B cell (primary cell): ENCODE data around the gene USP2. TPM values are rescaled to one million over a fixed set of nuclear protein-coding genes. Genes with fewer than 3 reads are reported as not detected.
A peak's percentile ranks its signal among the peaks of the same experiment; 100 is the strongest.

Experiments
- ATAC-seq: fragments of 200-7000 bp; cut with Tn5 transposase; one replicate; pipeline ENCODE4 v1.10.0; 2021; ENCODE audit warnings: low read depth, mild to moderate bottlenecking, moderate number of reproducible peaks, moderate library complexity
- CTCF ChIA-PET: fragments of 350-600 bp; sonication (Branson Sonifier 250); formaldehyde crosslinking; loops from one replicate; lab custom pipeline; 2021; ENCODE audit warnings: antibody characterized with exemption, inconsistent platforms; lab: Charles Lee
- POLR2A ChIA-PET: fragments of 350-600 bp; sonication (Branson Sonifier 250); formaldehyde crosslinking; loops from one replicate; lab custom pipeline; 2021; ENCODE audit warnings: antibody characterized with exemption; lab: Charles Lee
- DNase-seq: peaks from one replicate; pipeline ENCODE4 v3.0.0; 2013
- H2AFZ ChIP-seq: 2 replicates; pipeline ENCODE4 v1.6.1; 2012; ENCODE audit warnings: mild to moderate bottlenecking, low read depth, low read length; ENCODE audit not compliant: insufficient read depth, poor library complexity, severe bottlenecking
- H3K27ac ChIP-seq, 2 donors: 1 replicate in 1 of 2; 2 replicates in 1 of 2; pipeline ENCODE4 v1.5.1; 2012 to 2013; ENCODE audit warnings: low read length in 2 of 2, mild to moderate bottlenecking in 2 of 2, moderate library complexity in 1 of 2
- H3K27me3 ChIP-seq, 4 experiments: fragments of 200-600 bp in 1 of 4; sonication (generic) in 1 of 4; replicated peaks in 1 of 4; 1 replicate in 2 of 4; 2 replicates in 2 of 4; pipeline versions ENCODE4 v1.6.1 to v1.7.0; 2013 to 2016; ENCODE audit warnings: low read length in 3 of 4, mild to moderate bottlenecking in 2 of 4, mixed read lengths in 1 of 4, moderate library complexity in 1 of 4; ENCODE audit not compliant: insufficient read depth in 4 of 4, control insufficient read depth in 3 of 4; ENCODE audit errors: control extremely low read depth in 1 of 4
- H3K36me3 ChIP-seq, 2 experiments: replicated peaks in 1 of 2; 1 replicate in 1 of 2; 2 replicates in 1 of 2; pipeline versions ENCODE4 v1.6.1 to v1.7.1; 2013; ENCODE audit warnings: low read length in 1 of 2; ENCODE audit not compliant: insufficient read depth in 2 of 2, control insufficient read depth in 1 of 2; ENCODE audit errors: control extremely low read depth in 1 of 2, extremely low read depth in 1 of 2
- H3K4me1 ChIP-seq, 2 donors: fragments of 200-600 bp in 1 of 2; sonication (generic) in 1 of 2; 1 replicate in 1 of 2; 2 replicates in 1 of 2; pipeline versions ENCODE4 v1.5.1 to v1.6.1; 2013 to 2017; ENCODE audit warnings: low read length in 2 of 2; ENCODE audit not compliant: control insufficient read depth in 2 of 2, insufficient read depth in 2 of 2
- H3K4me2 ChIP-seq: replicated peaks from 2 replicates; pipeline ENCODE3; 2012; ENCODE audit warnings: mild to moderate bottlenecking, low read depth, low read length; ENCODE audit not compliant: poor library complexity, severe bottlenecking
- H3K4me3 ChIP-seq, 5 experiments: fragments of 200-600 bp in 1 of 5; sonication (generic) in 1 of 5; 1 replicate in 3 of 5; 2 replicates in 2 of 5; pipeline versions ENCODE4 v1.5.1 to v1.7.0; 2011 to 2016; ENCODE audit warnings: low read length in 4 of 5, mild to moderate bottlenecking in 4 of 5, low read depth in 2 of 5, control low read depth in 1 of 5, moderate library complexity in 1 of 5; ENCODE audit not compliant: insufficient read depth in 1 of 5; ENCODE audit errors: control extremely low read depth in 1 of 5, extremely low read depth in 1 of 5
- H3K79me2 ChIP-seq: fragments of 200-600 bp; sonication (generic); one replicate; pipeline ENCODE4 v1.6.0; 2016; ENCODE audit warnings: low read length; ENCODE audit not compliant: control insufficient read depth, insufficient read depth
- H3K9ac ChIP-seq: fragments of 200-600 bp; sonication (generic); 2 replicates; pipeline ENCODE4 v1.6.1; 2017; ENCODE audit warnings: mild to moderate bottlenecking, low read length, moderate library complexity
- H3K9me3 ChIP-seq, 3 donors: one replicate each; pipeline versions ENCODE4 v1.6.1 to v1.7.1; 2013; ENCODE audit warnings: low read length in 2 of 3; ENCODE audit not compliant: control insufficient read depth in 2 of 3, insufficient read depth in 1 of 3; ENCODE audit errors: control extremely low read depth in 1 of 3
- H4K20me1 ChIP-seq: 2 replicates; pipeline ENCODE4 v1.6.0; 2012; ENCODE audit warnings: mild to moderate bottlenecking, low read length; ENCODE audit not compliant: insufficient read depth, control insufficient read depth, poor library complexity, severe bottlenecking
- H3K27ac Mint-ChIP-seq: one replicate; pipeline ENCODE4 v1.8.0; 2021; ENCODE audit warnings: mixed read lengths
- H3K27me3 Mint-ChIP-seq: one replicate; pipeline ENCODE4 v1.8.0; 2021; ENCODE audit warnings: mixed read lengths
- H3K4me1 Mint-ChIP-seq: one replicate; pipeline ENCODE4 v1.8.0; 2021; ENCODE audit warnings: mixed read lengths
- H3K4me3 Mint-ChIP-seq: one replicate; pipeline ENCODE4 v1.8.0; 2021; ENCODE audit warnings: mixed read lengths
- H3K9me3 Mint-ChIP-seq: one replicate; pipeline ENCODE4 v1.8.0; 2022; ENCODE audit warnings: mixed read lengths; ENCODE audit not compliant: insufficient read depth
- CTCF ChIP-seq: fragments of 200-600 bp; IDR thresholded peaks from one replicate; pipeline ENCODE4 v1.8.0; 2022; ENCODE audit warnings: antibody characterized with exemption, mild to moderate bottlenecking
- EZH2 ChIP-seq: IDR thresholded peaks from 2 replicates; pipeline ENCODE4 v1.6.1; 2012; ENCODE audit warnings: borderline replicate concordance, low read depth, mild to moderate bottlenecking, moderate library complexity, low read length; ENCODE audit not compliant: insufficient read depth, poor library complexity, severe bottlenecking
- WGBS: methylation state at CpG from one replicate; pipeline ENCODE4 v1.1.5; 2013; ENCODE audit warnings: missing lambda C conversion rate; ENCODE audit not compliant: insufficient coverage; 5-methylcytosine and 5-hydroxymethylcytosine counted together
- intact Hi-C: fragments of 100-400 bp; cut with micrococcal nuclease; formaldehyde crosslinking; loops from one replicate; pipeline ENCODE4 v1.10.0; 2022
- polyA plus RNA-seq: library from polyadenylated mRNA; depleted of rRNA; stranded (reverse); fragments of >200 nt; gene quantifications from 2 replicates; pipeline ENCODE4 v1.2.3, GENCODE V29; 2012
- total RNA-seq, 2 donors: library from RNA; stranded (reverse); fragments of 120-200 nt in 1 of 2; gene quantifications; 1 replicate in 1 of 2; 2 replicates in 1 of 2; pipeline versions ENCODE4 v1.2.3 to v1.2.4, GENCODE V29; 2013 to 2022

Gene USP2
- total and polyA plus RNA-seq, 2 donors (not counting 1 experiment from before 2014, with no cell fraction given): 0.09 TPM; not detected in 1

GRCh38 chr11:119317592-119318239 lies 63.8 kb downstream of the USP2 start:
- Histone ChIP-seq H3K9ac (no peak overlapping the region), H4K20me1 (no peaks in the 10 kb centered on the region), H3K27me3 (peaks cover 0 to 61% (median 22%) of the 10 kb centered on the region in 4 experiments), H3K4me3 (no peak overlapping the region), H3K9me3 (peaks cover 0 to 9% (median 0%) of the 10 kb centered on the region in 3 donors), H3K79me2 (no peaks in the 10 kb centered on the region), H3K36me3 (no peaks in the 10 kb centered on the region), H3K27ac (no peak overlapping the region), H3K4me1 (peaks cover 35 to 54% of the 10 kb centered on the region in 2 donors), H2AFZ (no peak overlapping the region), H3K4me2 (peak overlapping the region; percentile 83)
- Mint-ChIP-seq H3K27ac (no peak overlapping the region), H3K9me3 (no peaks in the 10 kb centered on the region), H3K4me3 (peak overlapping the region; percentile 50), H3K27me3 (peaks cover 13% of the 10 kb centered on the region), H3K4me1 (peaks cover 38% of the 10 kb centered on the region)
- intact Hi-C loops: no loop called here
- POLR2A ChIA-PET: no interaction called here
- ATAC-seq (no peak), DNase-seq (no peak)
- TF ChIP-seq CTCF (no peak), EZH2 (peak; percentile 6)
- 49% methylated on average over 7 of the region's 14 CpGs for WGBS
- CTCF ChIA-PET: interaction anchor here (1.2 to 3.5 kb wide), 2 partner anchors 8 to 112 kb away, joined by 3 to 16 read pairs; partner anchors contain the start of gene CBL
